Smooth muscle cell (in vitro differentiated cells): ENCODE data around the gene LSR. TPM values are rescaled to one million over a fixed set of nuclear protein-coding genes. Genes with fewer than 3 reads are reported as not detected.

Experiments used
- DNase-seq: peaks from one replicate; lab custom pipeline; 2025; ENCODE audit not compliant: unreplicated experiment; lab: John Stamatoyannopoulos, UW
- H2AFZ ChIP-seq: fragments of 200-600 bp; sonication (generic); 2 replicates; pipeline ENCODE4 v1.6.0; 2016; ENCODE audit warnings: antibody characterized with exemption, low read depth, mild to moderate bottlenecking
- H3F3A ChIP-seq: fragments of 200-600 bp; sonication (generic); 2 replicates; pipeline ENCODE4 v1.6.0; 2017; ENCODE audit warnings: antibody characterized with exemption, low read depth
- H3K27ac ChIP-seq: fragments of 200-600 bp; sonication (generic); 2 replicates; pipeline ENCODE4 v1.5.1; 2016; ENCODE audit warnings: low read depth, mild to moderate bottlenecking
- H3K27me3 ChIP-seq: fragments of 200-600 bp; sonication (generic); 2 replicates; pipeline ENCODE4 v1.6.1; 2016; ENCODE audit warnings: low read depth, mild to moderate bottlenecking
- H3K36me3 ChIP-seq: fragments of 200-600 bp; sonication (generic); 2 replicates; pipeline ENCODE4 v1.5.1; 2016; ENCODE audit warnings: low read depth
- H3K4me1 ChIP-seq: fragments of 200-600 bp; sonication (generic); 2 replicates; pipeline ENCODE4 v1.5.1; 2016; ENCODE audit warnings: low read depth
- H3K4me2 ChIP-seq: fragments of 200-600 bp; sonication (generic); 2 replicates; pipeline ENCODE4 v1.6.0; 2016; ENCODE audit warnings: mild to moderate bottlenecking
- H3K4me3 ChIP-seq: fragments of 200-600 bp; sonication (generic); 2 replicates; pipeline ENCODE4 v1.5.1; 2016; ENCODE audit warnings: mild to moderate bottlenecking
- H3K79me2 ChIP-seq: fragments of 200-600 bp; sonication (generic); 2 replicates; pipeline ENCODE4 v1.6.0; 2016; ENCODE audit warnings: low read depth, mild to moderate bottlenecking
- H3K9ac ChIP-seq: fragments of 200-600 bp; sonication (generic); 2 replicates; pipeline ENCODE4 v1.6.0; 2016; ENCODE audit warnings: low read depth
- H3K9me3 ChIP-seq: fragments of 200-600 bp; sonication (generic); replicated peaks from 2 replicates; pipeline ENCODE4 v1.5.1; 2016; ENCODE audit warnings: low read depth
- H4K20me1 ChIP-seq: fragments of 200-600 bp; sonication (generic); 2 replicates; pipeline ENCODE4 v1.6.0; 2016; ENCODE audit warnings: low read depth
- WGBS: methylation state at CpG from one replicate; pipeline ENCODE4 v1.1.7; 2016; ENCODE audit warnings: low lambda C conversion rate; 5-methylcytosine and 5-hydroxymethylcytosine counted together
- polyA plus RNA-seq: library from polyadenylated mRNA; unstranded; fragments of >200 nt; fragmentation: Nextera tagmentation; extraction: Ambion mirVana; gene quantifications from 2 replicates; pipeline ENCODE4 v1.2.1, GENCODE V29; 2016
- total RNA-seq: library from RNA; depleted of rRNA; stranded (reverse); fragments of >200 nt; gene quantifications from 2 replicates; pipeline ENCODE4 v1.2.3, GENCODE V29; 2014
- TF ChIP-seq, protein P1 (sequence below): fragments of 200-600 bp; sonication (generic); IDR thresholded peaks from 2 replicates; pipeline ENCODE4 v1.5.1; 2017; ENCODE audit warnings: borderline replicate concordance, mild to moderate bottlenecking, antibody characterized with exemption; ENCODE audit not compliant: insufficient read depth, poor library complexity, severe bottlenecking

Gene LSR
- total and polyA plus RNA-seq, 2 experiments from 2014 or later: 14.0 to 14.2 TPM

DNA sequence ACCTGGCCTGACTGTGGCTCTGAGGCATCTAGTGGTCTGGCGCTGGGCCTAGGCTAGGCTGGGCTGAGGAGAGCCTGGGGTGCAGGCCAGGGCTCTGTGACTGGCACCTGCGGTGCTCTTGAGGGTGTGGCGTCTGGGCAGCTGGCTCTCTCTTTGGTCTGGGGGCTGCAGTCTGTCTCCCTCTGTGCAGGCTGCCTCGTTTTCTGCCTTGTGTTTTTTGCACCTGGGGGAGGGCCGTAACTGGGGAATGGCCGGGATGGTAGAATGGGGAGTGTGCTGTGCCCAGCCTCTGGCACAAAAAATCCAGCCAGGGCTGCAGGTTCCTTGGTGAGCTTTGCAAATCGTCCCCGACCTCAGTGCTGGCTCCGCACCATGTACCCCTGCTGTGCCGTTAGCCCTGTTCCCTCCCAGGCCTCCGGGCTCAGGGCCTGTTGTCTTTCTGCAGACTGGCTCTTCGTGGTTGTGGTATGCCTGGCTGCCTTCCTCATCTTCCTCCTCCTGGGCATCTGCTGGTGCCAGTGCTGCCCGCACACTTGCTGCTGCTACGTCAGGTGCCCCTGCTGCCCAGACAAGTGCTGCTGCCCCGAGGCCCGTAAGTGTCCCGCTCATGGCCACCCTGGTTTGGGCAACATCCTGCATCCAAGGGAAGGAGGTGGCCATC, 13.4 kb downstream of the LSR start:
- Histone ChIP-seq H3K4me1 (no peaks in the 10 kb centered on the region), H3K9me3 (no peaks in the 10 kb centered on the region), H2AFZ (no peak overlapping the region), H3K79me2 (peaks cover 3% of the 10 kb centered on the region), H3K27me3 (no peaks in the 10 kb centered on the region), H4K20me1 (no peaks in the 10 kb centered on the region), H3K4me2 (no peak overlapping the region), H3K27ac (no peak overlapping the region), H3K9ac (no peak overlapping the region), H3K36me3 (no peaks in the 10 kb centered on the region), H3K4me3 (no peak overlapping the region), H3F3A (peaks cover 17% of the 10 kb centered on the region)
- DNase-seq: no peak
- TF ChIP-seq, protein P1, sequence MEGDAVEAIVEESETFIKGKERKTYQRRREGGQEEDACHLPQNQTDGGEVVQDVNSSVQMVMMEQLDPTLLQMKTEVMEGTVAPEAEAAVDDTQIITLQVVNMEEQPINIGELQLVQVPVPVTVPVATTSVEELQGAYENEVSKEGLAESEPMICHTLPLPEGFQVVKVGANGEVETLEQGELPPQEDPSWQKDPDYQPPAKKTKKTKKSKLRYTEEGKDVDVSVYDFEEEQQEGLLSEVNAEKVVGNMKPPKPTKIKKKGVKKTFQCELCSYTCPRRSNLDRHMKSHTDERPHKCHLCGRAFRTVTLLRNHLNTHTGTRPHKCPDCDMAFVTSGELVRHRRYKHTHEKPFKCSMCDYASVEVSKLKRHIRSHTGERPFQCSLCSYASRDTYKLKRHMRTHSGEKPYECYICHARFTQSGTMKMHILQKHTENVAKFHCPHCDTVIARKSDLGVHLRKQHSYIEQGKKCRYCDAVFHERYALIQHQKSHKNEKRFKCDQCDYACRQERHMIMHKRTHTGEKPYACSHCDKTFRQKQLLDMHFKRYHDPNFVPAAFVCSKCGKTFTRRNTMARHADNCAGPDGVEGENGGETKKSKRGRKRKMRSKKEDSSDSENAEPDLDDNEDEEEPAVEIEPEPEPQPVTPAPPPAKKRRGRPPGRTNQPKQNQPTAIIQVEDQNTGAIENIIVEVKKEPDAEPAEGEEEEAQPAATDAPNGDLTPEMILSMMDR: no peak
- 91% methylated on average over 16 of the region's 17 CpGs for WGBS

GRCh38 chr19:35264268-35265125, 15.7 kb downstream of the LSR start:
- no peak for DNase-seq
- Histone ChIP-seq H3K4me1 (no peaks in the 10 kb centered on the region), H3K4me2 (no peak overlapping the region), H3K36me3 (no peaks in the 10 kb centered on the region), H3K9ac (no peak overlapping the region), H3K27me3 (no peaks in the 10 kb centered on the region), H4K20me1 (no peaks in the 10 kb centered on the region), H3F3A (peaks cover 17% of the 10 kb centered on the region), H3K4me3 (no peak overlapping the region), H3K79me2 (peaks cover 8% of the 10 kb centered on the region), H3K27ac (no peak overlapping the region), H2AFZ (no peak overlapping the region), H3K9me3 (no peaks in the 10 kb centered on the region)
- TF ChIP-seq, protein P1: no peak
- WGBS: 87% methylated on average over 7 of the region's 7 CpGs

- peaks cover 17% of the 10 kb centered on the region for H3F3A ChIP-seq
- H3K27ac ChIP-seq: no peak overlapping the region
- H3K9me3 ChIP-seq: no peaks in the 10 kb centered on the region
- H3K36me3 ChIP-seq: no peaks in the 10 kb centered on the region
- no peak overlapping the region for H3K4me2 ChIP-seq
- H3K4me1 ChIP-seq: peaks cover 3% of the 10 kb centered on the region
- H3K27me3 ChIP-seq: no peaks in the 10 kb centered on the region
- peaks cover 2% of the 10 kb centered on the region for H4K20me1 ChIP-seq
- no peak for DNase-seq
- TF ChIP-seq, protein P1: no peak
- no peak overlapping the region for H2AFZ ChIP-seq
- H3K4me3 ChIP-seq: no peak overlapping the region
- 88% methylated on average over 6 of the region's 6 CpGs for WGBS
- H3K79me2 ChIP-seq: peaks cover 8% of the 10 kb centered on the region
- no peak overlapping the region for H3K9ac ChIP-seq
These were observed 16.5 kb downstream of the LSR start for GRCh38 chr19:35265126-35265899.
